ENCODE measurements around the gene GORASP2. TPM values are rescaled to one million over a fixed set of nuclear protein-coding genes. Genes with fewer than 3 reads are reported as not detected.

The GORASP2 gene
- polyA plus RNA-seq, 4 donors: 69.8 to 90.3 (median 85.3) TPM

- DNase-seq (ENCODE audit: low read depth in 4 of 4, low spot score in 2 of 4): no peak
Observed at GRCh38 chr2:170991398-170992182, 62.5 kb downstream of the GORASP2 start.

DNA sequence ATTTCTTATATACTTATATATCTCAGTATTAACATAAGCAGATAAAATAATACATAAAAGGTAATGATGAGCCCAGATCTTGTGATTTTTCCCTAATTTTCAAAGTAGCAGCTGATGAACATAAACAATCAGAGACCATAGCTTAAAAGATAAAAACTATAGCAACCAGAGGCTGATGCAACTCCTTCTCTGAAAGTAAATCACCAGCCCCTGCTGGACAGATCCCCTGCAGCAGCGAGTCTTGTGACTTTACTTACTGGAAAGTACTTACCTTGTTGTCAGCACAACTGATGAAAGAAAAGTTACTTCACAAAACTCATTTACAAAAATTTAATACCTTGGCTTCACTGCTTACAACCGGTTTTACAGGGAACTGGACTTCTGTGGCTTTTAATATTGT, 67.3 kb downstream of the GORASP2 start:
- no peak for DNase-seq (ENCODE audit: low read depth in 4 of 4, low spot score in 2 of 4)

- no peak for DNase-seq (ENCODE audit: low read depth in 4 of 4, low spot score in 2 of 4)
Observed at GRCh38 chr2:170997893-170998597, 69.0 kb downstream of the GORASP2 start.

DNA sequence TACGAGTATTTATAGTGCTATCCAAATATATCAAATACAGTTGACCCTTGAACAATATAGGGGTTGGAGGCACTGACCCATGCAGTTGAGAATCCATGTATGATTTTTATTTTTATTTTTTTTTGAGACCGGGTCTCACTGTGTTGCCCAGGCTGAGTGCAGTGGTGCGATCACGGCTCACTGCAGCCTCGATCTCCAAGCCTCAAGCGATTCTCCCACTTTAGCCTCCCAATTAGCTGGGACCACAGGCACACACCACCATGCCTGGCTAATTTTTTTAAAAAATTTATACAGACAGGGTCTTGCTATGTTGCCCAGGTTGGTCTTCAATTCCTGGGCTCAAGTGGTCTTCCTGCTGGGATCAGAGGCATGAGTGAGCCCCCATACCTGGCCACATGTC, 70.6 kb downstream of the GORASP2 start:
- no peak for DNase-seq (ENCODE audit: low read depth in 4 of 4, low spot score in 2 of 4)

DNA sequence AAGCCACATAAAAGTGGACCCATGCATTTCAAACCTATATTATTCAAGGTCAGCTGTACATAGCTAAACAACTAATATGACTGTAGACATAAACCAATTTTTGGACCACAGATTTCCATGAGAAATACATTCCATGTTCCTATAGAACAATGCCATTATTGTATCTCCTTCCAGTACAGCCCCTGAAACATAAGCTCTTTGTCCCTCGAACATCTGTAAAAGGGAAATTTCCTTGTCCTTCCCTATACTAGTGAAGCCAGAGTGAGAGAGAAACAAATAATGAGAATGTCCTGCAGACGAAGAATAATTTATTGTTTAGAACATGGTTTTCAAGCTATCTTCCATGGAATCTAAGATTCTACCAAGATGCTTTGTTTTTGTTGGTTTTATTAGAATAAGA, 75.3 kb downstream of the GORASP2 start:
- no peak for DNase-seq (ENCODE audit: low read depth in 4 of 4, low spot score in 2 of 4)

DNA sequence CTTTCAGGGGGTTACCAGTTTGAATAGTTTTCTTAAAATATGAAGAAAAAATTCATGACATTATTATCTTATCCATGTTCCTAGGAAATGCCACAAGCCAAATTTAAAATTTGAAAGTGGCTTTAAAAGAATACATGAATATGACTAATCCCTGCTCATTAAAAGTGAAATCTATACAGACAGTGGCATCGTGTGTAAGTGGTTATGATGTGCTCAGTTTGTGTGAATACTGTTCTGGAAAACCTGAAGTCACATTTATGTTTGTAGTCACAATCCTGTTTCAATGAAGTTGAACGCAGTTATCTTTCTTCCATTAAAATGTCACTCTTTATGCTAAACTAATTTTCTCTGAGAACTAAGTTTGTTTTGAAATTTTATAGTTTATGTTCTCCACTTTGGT, 75.8 kb downstream of the GORASP2 start:
- DNase-seq (ENCODE audit: low read depth in 4 of 4, low spot score in 2 of 4): no peak

GRCh38 chr2:171008550-171009205, 79.6 kb downstream of the GORASP2 start:
- no peak for DNase-seq (ENCODE audit: low read depth in 4 of 4, low spot score in 2 of 4)

- DNase-seq (ENCODE audit: low read depth in 4 of 4, low spot score in 2 of 4): no peak
Observed at GRCh38 chr2:171009386-171009785, 80.3 kb downstream of the GORASP2 start.

GRCh38 chr2:171013851-171014250, 84.8 kb downstream of the GORASP2 start:
- no peak for DNase-seq (ENCODE audit: low read depth in 4 of 4, low spot score in 2 of 4)

- DNase-seq (ENCODE audit: low read depth in 4 of 4, low spot score in 2 of 4): no peak
Observed at GRCh38 chr2:171016125-171016524, 87.1 kb downstream of the GORASP2 start.

Other genes with a start within 250 kb of the GORASP2 start
- gene SP5, start 213.9 kb upstream of the GORASP2 start, polyA plus RNA-seq (ENCODE audit: insufficient read length in 4 of 4): 1 to 10 TPM in 2 of 4 donors, under 1 TPM in 2; 0.47 to 2.7 (median 0.96) TPM
- 1 to 10 TPM; 1.5 to 2.9 (median 2.1) TPM for gene ERICH2, start 158.9 kb upstream of the GORASP2 start, polyA plus RNA-seq (ENCODE audit: insufficient read length in 4 of 4)
- 1 to 10 TPM in 2 of 4 donors, under 1 TPM in 2; 0.56 to 2.8 (median 1.1) TPM for gene GAD1, start 112.4 kb upstream of the GORASP2 start, polyA plus RNA-seq (ENCODE audit: insufficient read length in 4 of 4)
- 10 to 100 TPM; 50.0 to 54.0 (median 51.7) TPM for gene TLK1, start 231.6 kb downstream of the GORASP2 start, polyA plus RNA-seq (ENCODE audit: insufficient read length in 4 of 4)

Measured in left renal cortex interstitium (tissue), 4 donors.